OCI-LY7 (cell line): ENCODE measurements around the gene SMR3B.

Experiments used
- CTCF ChIP-seq: fragments of 200-600 bp; sonication (generic); conservative IDR thresholded peaks from 2 replicates; pipeline ENCODE4 v1.5.1; 2014; ENCODE audit warnings: mild to moderate bottlenecking, antibody characterized with exemption, low read length, moderate library complexity, mixed read lengths
- EZH2phosphoT487 ChIP-seq: fragments of 200-600 bp; sonication (generic); IDR thresholded peaks from 2 replicates; pipeline ENCODE4 v1.6.1; 2018; ENCODE audit warnings: low read depth, borderline replicate concordance, mild to moderate bottlenecking, mixed run types, antibody characterized with exemption, low read length, moderate library complexity, mixed read lengths

GRCh38 chr4:70365479-70365878 lies 17.5 kb upstream of the SMR3B start:
- TF ChIP-seq CTCF (no peak), EZH2phosphoT487 (no peak)
